HG02973 (cell line): ENCODE data around the gene RRH.
"Not testable (repeated sequence)": the region's sequence is repeated elsewhere in the genome, so short reads cannot be mapped to it uniquely, and the experiment has no call there.

Source experiments
- ATAC-seq: cut with Tn5 transposase; IDR thresholded peaks from one replicate; pipeline ENCODE4 v1.9.1; 2021; ENCODE audit warnings: moderate library complexity; ENCODE audit not compliant: unreplicated experiment

The RRH gene

DNA sequence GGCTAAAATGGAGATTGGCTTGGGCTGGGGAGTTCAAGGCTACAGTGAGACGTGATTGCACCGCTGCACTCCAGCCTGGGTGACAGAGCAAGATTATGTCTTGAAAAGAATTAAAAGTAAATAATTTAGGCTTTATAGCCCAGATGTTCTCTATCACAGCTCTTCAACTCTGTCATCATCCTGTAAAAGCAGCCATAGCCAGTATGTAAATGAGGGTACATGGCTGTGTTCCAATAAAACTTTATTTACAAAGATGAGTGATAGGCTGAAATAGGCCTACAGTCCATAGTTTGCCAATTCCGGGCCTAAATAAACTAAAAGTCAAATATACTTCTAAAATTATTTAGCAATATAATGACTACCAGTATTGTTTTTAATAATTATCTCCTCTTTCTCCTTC is 9.2 kb downstream of the RRH start:
- no peak for ATAC-seq

DNA sequence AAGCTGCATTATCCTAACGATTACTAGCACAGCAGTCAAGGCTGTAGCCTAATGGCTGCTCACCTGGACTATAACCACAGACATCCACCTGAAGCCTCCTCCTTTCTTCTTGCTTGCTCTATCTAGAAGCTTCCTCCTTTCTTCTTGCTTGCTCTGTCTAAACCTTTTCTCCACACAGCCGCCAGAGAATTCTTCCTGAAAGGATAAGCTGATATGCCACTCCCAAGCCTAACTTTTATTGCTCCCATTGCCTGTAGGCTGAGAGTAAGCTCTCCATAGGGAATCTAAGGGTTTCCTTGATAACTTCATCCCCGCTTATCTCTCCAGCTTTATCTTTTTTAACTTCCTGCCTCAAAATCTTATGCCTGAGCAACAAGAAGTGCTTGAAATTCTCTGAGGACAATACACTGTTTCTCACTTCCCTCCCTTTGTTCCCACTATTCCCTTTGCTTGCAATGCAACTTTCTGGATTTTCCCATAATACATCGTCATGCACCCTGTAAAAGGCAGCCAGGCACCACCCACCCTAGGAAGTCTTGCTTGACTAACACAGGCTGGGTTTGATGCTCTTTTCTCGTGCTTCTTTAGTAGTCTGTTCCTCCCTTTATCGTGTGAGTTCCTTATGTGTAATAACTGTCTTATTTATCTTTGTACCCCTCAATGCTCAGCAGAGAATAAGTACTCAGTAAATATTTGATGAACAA is 18.8 kb downstream of the RRH start:
- no peak for ATAC-seq

DNA sequence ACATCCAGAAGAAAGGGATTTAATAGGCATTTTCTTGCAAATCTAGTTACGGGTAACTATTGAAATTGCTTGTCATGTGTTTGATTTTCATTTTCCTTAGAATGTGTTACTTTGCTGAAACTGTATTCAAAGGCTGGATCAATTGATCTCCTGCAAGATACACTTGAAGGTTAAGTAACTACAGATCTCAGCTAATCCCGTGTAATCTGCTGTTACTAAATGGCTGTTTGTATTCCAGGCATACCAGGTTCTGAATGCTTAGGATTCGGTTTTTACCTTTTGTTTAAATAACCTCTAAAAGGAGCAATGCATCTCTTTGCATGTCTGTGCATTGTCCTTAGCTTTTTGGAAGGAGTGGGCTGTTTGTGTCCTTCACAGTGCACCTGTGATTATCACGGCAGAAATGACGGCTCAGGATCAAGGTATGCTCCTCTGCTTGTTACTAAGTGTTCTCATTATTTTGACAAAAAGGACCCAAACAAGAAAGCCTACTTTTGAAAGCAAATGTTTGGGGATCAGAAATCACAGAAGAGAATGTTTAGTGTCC is 20.2 kb downstream of the RRH start, which contains the start of gene LRIT3:
TSS of gene LRIT3 (plus strand) at position 212 of the 547 bp plus-strand sequence. CDS start at position 307, 95 bp downstream.
- no peak for ATAC-seq

DNA sequence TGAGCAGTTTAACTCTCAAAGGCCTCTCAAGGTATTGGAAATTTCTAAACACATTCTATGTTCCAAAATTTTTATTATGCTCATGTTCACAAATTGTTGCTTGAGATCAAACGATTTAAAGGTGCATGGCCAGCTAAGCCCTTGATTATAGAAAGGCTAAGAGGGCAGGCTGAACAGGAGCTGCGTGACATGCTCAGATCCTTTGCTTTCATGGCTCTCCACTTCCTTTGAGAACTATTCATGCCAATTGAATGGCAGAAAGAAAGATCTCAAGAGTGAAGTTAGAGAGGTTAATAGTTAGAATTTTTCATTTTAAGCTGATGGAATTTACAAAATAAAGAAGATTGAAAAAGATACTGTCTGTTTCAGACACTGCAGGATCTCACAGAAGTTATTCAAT is 20.7 kb downstream of the RRH start:
- ATAC-seq, result no peak

DNA sequence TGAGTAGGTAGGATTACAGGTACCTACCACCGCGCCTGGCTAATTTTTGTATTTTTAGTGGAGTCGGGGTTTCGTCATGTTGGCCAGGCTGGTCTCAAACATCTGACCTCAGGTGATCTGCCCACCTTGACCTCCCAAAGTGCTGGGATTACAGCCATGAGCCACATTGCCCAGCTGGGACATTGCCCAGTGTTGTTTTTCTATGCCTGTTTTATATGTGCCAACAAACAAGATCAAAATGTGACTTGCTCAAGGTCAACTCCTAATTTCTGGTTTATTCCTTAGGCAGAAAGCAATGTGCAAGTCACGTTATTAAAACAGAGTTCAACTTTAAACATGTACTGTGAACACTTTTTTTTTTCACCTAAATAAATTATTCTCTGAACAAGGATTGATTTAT is 22.8 kb downstream of the RRH start:
- ATAC-seq, result no peak

DNA sequence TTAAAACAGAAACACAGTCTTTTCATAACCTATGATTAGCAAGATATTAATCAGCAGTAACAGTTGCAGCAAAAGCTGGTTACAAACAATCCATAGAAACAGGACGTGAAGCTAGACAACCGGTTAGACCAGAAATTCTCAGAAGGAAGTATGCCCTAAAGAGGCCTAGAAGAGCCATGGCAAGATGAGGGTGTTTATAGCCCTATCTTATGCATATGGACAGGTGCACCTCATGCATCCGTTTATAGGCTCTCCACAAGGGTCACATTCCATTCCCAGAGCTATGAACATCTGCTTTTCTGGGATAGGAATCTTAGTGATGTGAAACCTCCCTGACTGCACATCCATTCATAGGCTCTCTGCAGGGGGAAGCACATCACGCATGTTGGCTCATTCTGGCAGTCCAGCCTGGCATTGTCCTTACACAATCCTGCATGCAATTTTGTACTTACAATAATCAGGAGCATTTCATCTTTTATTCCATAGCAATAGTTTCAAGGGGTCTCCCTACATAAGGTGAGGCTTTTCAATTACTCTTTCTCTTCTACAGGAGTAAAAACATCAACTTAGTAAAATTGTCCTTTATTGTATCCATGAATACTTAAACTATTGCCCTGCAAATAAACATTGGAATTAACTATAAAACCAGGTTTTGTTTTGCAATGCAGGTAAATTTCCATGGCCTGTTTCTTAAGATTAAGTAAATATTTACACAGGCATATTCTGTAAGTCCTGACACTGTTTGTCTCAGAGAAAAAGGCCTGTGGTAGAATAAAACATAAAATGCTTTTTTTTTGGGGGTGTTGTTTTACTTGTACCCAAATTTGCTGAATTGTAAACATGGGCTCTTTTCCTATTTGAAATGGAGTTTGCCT is 31.9 kb downstream of the RRH start:
- ATAC-seq, result not testable (repeated sequence)

DNA sequence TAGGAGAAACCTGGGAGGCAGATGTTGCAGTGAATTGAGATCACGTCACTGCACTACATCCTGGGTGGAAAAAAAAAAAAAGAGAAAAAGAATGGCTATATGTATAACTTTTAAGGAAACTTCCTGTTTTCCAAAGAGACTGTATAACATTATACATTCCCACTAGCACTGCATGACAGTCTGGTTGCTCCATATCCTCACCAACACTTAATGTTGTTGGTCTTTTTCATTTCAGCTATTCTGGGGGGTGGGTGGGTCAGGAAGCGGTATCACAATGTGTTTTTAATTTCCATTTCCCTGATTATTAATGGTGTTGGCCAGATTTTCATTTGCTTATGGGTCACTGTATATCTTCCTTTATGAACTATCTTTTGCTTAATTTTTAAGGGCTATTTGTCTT is 33.5 kb downstream of the RRH start:
- no peak for ATAC-seq

DNA sequence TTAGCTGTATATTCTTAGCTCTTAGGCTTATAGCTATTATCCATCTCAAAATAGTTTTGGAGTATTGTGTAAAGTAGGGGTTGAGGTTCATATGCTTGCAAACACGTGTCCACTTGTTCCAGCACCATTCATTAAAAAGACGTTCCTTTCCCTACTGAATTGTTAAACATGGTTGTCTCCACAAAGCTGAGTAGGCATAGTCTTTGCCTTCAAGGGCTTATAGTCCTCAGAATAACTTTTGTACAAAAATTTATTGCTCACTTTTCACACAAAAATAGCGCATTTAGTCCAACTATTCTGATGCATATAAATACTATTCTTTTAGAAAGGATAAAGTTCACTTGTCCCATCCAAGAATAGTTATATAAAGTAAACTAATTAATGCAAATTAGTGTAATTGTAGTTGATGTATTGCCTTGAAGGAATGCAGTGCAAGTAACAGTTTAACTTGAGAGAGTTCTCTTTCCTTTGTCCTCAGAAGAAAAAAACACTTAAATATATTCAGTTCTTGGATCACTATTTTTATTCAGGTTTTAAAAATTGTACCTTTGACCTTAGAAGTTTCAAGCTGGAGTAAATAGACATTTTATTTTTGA is 34.2 kb downstream of the RRH start:
- no peak for ATAC-seq

DNA sequence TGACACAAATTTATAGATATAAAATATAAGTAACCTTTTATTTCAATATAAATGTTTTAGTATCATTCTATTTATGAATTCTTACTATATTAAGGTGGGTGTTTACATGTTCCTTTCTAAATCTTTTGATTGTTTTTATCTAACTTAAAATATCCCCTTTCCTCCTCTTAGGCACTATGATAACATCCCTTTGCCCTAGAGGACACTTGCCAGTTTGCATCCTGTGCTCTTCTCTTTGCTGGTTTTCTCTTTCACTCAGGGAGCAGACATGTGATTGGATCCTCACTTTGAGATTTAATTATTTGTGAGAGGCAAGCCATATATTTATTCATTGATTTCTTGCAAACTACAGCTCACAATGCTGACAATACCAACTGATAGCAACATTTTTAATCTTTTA is 36.4 kb downstream of the RRH start:
- no peak for ATAC-seq

DNA sequence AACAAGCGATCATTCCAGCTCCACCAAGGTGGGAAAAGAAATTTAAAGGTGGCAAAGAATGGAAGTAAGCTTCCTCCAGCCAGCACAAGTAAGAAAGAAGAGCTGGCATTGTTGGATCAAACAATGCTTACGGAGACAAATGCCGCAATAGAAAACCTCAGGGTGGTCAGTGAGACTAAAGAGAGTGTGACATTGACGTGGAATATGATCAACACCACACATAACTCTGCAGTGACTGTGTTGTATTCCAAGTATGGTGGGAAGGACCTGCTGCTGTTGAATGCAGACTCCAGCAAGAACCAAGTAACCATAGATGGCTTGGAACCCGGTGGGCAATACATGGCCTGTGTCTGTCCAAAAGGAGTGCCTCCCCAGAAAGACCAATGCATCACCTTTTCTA is 42.3 kb downstream of the RRH start:
- ATAC-seq, result no peak

DNA sequence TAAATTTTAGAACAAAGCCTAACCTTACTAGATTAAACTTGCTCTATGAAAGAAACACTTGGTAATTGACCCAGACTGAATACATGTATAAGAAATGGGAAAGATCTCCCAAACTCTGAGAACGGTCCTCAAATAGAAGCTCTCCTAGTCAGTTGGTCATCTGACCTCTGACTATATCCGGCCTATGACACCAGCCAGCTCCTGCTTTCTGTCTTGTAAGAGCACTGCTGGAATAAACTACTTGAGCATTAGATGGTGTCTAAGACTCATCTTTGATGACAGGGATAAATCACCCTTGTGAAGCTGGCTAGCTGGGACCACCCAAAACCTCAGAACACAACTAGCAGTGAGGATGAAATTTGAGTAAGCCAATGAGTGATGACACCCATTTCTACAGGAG is 44.3 kb downstream of the RRH start:
- no peak for ATAC-seq

DNA sequence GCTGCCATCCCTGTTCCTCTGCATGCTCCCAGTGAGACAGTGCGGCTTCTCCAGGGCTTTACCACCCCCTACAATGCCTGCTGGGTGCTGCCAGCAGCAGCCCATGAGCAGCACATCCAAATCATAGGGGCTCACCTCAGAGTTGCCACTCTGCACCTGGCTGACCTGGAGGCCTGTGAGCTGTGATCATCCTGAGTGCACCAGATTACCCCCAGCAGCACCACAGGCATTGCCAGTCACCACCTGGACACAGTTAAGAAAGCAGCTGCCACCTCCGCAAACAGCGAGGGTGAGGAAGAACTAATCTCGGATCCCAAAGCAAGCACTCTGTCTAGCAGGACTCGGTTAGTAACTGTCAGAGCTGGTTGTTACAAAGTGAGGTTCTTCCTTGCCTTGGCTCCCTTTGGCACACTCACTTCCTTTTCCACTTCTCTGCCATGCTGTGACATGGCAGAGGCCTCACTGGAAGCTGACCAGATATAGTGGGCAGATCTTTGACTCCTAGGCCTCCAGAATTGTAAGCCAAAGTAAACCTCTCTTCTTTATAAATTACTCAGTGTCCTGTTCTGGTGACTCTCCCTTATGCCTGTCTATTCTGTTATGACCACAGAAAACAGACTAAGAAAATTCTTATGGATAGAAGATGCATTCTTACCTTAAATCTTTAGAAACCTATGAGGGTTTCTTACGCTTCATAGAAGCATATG is 45.3 kb downstream of the RRH start:
- ATAC-seq, result no peak

DNA sequence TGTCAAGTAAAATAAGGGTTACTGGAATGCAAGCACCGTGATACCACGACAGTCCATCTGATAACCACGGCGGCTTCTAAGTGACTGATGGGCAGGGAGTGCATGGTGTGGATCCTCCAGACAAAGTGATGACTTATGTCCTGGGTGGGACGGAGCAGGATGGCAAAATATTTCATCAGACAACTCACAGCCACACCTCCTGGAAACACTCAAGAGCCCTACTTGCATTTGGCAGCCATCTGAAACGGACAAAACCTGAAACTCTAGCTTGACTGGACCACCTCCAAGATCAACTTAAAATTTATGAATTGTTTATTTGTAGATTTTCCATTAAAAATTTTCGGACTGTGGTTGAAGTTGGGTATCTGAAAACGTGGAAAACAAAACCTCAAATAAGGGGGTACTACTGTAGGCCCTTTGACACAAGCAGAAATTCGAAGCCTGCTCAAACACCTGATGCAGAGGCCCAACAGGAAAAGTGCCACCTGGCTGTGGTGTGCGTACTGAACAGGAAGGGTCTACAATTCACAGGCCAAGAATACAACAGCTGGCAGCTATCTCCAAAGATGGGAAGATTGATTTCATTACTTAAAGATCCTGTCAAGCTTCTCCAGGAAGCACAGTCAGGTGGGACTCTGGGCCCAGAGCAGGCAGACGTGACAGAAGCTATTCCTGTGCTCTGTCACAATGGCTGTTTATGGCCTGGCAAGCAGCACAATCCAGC is 46.2 kb downstream of the RRH start:
- ATAC-seq, result no peak

DNA sequence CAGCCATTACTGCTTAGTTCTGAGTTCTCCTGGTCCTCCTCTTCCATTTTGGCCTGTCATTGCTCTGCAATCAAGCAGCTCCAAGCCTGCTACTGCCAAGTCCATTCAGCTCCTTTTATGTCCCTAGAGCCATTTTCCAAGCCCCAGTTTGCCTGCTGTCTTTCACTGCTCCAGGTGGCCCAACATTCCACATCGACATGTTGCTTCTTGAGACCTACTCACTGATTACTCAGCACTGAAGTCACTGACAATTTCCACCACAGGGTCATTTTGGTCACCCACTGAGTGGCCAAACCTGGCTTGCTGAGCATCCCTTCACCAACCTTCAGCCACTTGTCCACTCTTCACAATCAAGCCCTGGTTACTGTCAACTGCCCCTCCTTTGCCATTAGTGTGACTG is 47.3 kb downstream of the RRH start:
- no peak for ATAC-seq

DNA sequence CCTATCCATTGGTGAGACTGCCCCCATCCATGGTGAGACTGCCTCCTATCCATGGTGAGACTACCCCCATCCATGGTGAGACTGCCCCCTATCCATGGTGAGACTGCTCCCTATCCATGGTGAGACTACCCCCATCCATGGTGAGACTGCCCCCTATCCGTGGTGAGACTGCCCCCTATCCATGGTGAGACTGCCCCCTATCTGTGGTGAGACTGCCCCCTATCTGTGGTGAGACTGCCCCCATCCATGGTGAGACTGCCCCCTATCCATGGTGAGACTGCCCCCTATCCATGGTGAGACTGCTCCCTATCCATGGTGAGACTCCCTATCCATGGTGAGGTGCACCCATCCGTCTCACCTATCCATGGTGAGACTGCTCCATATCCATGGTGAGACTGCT is 47.8 kb downstream of the RRH start:
- not testable (repeated sequence) for ATAC-seq

DNA sequence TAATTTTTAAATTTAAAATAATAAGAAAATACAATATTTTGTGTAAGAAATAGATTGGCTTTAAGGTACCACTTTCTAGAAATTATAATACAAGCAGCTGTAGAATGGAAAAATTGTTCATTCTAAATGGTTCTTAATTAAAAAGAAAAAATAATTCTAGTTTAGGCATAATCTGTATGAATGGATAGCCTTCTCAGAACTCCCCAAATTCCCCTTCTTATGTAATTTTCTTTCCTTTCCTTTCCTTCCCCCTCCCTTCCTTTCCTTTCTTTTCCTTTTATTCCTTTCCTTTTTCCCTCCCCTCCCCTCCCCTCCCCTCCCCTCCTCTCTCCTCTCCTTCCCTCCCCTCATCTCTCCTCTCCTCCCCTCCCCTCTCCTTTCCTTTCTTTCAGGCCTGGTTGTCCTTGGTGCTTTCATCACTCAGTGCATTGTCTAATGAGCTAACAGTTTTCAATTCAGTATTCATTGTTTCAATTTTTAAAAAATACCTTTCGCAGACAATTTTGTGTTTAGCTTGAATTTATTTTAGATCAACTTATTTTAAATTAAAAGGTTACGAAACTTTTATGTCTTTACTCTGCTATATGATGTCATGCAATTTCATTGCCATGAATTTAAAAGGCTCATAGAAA is 49.0 kb downstream of the RRH start:
- ATAC-seq, result no peak

DNA sequence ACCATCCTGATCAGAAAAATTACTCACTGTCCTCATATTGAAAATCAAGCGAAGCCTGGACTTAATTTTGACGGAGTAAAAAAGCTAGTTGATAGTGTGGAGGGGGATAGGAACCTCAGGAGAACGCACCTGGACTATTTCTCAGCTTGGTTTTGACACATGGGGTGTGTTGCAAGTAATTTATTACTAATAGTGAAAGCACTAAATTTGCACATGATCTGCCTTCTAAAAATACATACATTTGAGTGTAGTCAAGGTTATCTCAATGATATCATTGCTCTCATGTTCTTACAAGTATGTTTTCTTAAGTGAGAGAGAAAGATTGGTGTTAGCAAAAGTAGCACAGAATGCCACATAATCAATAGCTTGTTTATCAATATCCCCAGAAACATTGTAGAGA is 49.6 kb downstream of the RRH start:
- peak; percentile 93 for ATAC-seq

DNA sequence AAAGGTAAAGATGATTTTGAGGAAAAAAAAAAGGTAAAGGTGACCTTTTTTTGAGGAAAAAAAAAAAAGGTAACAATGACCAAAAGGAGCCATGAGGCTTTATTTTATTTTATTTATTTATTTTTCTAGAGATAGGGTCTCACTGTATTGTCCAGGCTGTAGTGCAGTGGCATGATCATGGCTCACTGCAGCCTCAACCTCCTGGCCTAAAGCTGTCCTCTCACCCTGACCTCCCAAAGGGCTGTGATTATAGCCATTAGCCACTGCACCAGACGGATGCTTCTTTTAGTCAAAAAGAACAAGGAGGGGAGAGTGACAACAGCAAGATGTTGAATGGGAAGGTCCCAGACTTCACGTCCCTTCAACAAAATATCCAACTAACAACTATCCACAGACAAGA is 50.6 kb downstream of the RRH start:
- no peak for ATAC-seq

DNA sequence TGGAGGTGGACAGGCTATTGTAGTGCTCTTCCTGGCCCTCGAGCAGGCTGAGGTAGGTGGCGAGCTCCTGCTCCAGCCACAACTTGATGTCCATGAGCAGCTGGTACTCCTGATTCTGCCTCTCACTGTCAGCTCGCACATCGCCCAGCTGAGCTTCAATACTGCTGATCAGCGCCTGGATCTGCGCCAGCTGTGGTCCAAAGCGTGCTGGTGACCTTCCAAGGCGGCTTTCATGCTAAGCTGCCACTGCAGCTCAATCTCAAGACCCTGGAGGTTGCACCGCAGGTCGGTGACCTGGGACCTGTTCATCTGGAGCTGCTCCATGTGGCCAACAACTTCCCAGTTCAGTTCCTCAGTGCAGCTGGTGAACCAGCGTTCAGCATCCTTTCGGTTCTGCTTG is 51.3 kb downstream of the RRH start:
- no peak for ATAC-seq
